GM13976 (cell line): ENCODE measurements around the gene CDK11B.

Experiments used
- DNase-seq: peaks from one replicate; pipeline ENCODE4 v3.0.0; 2012; ENCODE audit warnings: low spot score
- in situ Hi-C: fragments of 300-500 bp; cut with MboI; formaldehyde crosslinking; loops from one replicate; pipeline ENCODE4 v1.12.0; 2022; ENCODE audit warnings: low sequenced_read_pairs, mixed read lengths, inconsistent platforms; ENCODE audit not compliant: unreplicated experiment
- TF ChIP-seq, protein P1 (sequence below): IDR thresholded peaks from 2 replicates; pipeline ENCODE4 v1.5.1; 2012; ENCODE audit warnings: borderline replicate concordance, mild to moderate bottlenecking; ENCODE audit not compliant: insufficient read depth; ENCODE audit errors: extremely low read depth, missing control alignments, control extremely low read depth

CDK11B gene

GRCh38 chr1:1612104-1612400 lies 46.8 kb downstream of the CDK11B start:
- in situ Hi-C loops: no loop called here
- TF ChIP-seq, protein P1, sequence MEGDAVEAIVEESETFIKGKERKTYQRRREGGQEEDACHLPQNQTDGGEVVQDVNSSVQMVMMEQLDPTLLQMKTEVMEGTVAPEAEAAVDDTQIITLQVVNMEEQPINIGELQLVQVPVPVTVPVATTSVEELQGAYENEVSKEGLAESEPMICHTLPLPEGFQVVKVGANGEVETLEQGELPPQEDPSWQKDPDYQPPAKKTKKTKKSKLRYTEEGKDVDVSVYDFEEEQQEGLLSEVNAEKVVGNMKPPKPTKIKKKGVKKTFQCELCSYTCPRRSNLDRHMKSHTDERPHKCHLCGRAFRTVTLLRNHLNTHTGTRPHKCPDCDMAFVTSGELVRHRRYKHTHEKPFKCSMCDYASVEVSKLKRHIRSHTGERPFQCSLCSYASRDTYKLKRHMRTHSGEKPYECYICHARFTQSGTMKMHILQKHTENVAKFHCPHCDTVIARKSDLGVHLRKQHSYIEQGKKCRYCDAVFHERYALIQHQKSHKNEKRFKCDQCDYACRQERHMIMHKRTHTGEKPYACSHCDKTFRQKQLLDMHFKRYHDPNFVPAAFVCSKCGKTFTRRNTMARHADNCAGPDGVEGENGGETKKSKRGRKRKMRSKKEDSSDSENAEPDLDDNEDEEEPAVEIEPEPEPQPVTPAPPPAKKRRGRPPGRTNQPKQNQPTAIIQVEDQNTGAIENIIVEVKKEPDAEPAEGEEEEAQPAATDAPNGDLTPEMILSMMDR: no peak
- no peak for DNase-seq

- no peak for DNase-seq
- in situ Hi-C loops: no loop called here
- TF ChIP-seq, protein P1: no peak
These were observed 48.0 kb downstream of the CDK11B start for GRCh38 chr1:1610796-1611195.

DNA sequence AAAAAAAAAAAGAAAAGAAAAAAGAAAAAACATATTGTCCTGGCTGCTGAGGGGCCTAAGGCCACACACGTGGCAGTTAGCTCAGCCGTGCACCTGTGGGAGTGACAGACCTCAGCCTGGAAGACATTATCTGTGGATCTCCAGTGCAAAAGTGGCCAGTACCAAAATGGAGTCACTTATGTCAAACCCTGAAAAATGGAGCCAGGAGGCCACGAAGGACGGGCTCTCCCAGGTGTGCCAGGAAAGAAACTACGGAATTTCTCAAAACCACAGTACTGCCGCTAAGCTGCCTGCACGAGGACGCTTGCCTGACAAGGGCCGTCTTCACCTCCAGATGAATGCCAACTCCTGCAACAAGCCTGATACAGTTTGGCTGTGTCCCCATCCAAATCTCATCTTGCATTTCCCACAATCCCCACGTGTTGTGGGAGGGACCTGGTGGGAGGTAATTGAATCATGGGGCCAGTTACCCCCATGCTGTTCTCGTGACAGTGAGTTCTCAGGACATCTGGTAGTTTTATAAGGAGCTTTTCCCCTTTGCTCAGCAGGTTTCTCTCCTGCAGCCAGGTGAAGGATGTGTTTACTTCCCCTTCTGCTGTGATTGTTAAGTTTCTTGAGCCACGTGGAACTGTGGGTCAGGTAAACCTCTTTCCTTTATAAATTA lies 48.9 kb downstream of the CDK11B start:
- DNase-seq: no peak
- in situ Hi-C loops: no loop called here
- TF ChIP-seq, protein P1: no peak

GRCh38 chr1:1606232-1606631 lies 52.6 kb downstream of the CDK11B start:
- in situ Hi-C loops: no loop called here
- TF ChIP-seq, protein P1: no peak
- no peak for DNase-seq

DNA sequence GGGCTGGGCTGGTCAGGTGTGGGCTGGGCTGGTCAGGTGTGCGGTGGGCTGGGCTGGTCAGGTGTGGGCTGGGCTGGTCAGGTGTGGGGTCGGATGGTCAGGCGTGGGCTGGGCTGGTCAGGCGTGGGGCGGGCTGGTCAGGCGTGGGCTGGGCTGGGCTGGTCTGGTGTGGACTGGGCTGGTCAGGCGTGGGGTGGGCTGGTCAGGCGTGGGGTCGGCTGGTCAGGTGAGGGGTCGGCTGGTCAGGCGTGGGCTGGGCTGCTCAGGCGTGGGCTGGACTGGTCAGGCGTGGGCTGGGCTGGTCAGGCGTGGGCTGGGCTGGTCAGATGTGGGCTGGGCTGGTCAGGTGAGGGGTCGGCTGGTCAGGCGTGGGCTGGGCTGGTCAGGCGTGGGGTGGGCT lies 53.1 kb downstream of the CDK11B start:
- in situ Hi-C loops: no loop called here
- no peak for DNase-seq
- TF ChIP-seq, protein P1: no peak

DNA sequence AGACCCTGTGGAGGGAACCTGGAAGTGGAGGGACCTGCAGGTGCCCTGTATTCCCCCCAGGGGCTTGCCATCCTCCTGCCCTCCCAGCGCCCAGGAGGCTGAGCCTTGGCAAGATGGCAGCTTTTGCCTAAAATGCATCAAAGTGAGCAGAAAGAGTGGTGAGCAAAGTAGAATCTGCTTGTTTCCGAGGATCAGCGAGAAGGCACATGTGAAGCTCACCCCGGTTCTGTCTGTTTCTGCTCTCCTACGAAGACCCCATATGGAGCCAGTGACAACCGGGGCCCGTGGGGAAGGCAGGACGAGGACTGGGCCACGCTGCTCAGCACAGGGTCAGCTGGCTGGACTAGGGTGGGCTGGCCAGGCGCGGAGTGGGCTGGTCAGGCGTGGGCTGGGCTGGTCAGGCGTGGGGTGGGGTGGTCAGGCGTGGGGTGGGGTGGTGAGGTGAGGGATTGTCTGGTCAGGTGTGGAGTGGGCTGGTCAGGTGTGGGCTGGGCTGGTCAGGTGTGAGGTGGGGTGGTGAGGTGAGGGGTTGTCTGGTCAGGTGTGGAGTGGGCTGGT lies 53.7 kb downstream of the CDK11B start:
- in situ Hi-C loops: no loop called here
- DNase-seq: no peak

More for the DNA sequence above, 53.7 kb downstream of the CDK11B start:
- TF ChIP-seq, protein P1: no peak
